GM18867 (cell line): ENCODE results near the gene ADAM11.
"Not testable (repeated sequence)": the region's sequence is repeated elsewhere in the genome, so short reads cannot be mapped to it uniquely, and the experiment has no call there.

ENCODE experiments used
- ATAC-seq: cut with Tn5 transposase; IDR thresholded peaks from one replicate; pipeline ENCODE4 v1.9.1; 2021; ENCODE audit warnings: mild to moderate bottlenecking, moderate library complexity; ENCODE audit not compliant: unreplicated experiment

The ADAM11 gene

GRCh38 chr17:44758414-44759085 is at the start of gene ADAM11:
Gene ADAM11 (plus strand): TSS chr17:44758988. CDS start chr17:44759200, 212 bp downstream.
- ATAC-seq, result no peak

- no peak for ATAC-seq
These were observed 39.3 kb upstream of the ADAM11 start for GRCh38 chr17:44719444-44719843.

GRCh38 chr17:44722254-44722653 is 36.5 kb upstream of the ADAM11 start:
- no peak for ATAC-seq

- ATAC-seq, result not testable (repeated sequence)
These were observed 32.7 kb upstream of the ADAM11 start for GRCh38 chr17:44726121-44726520.

DNA sequence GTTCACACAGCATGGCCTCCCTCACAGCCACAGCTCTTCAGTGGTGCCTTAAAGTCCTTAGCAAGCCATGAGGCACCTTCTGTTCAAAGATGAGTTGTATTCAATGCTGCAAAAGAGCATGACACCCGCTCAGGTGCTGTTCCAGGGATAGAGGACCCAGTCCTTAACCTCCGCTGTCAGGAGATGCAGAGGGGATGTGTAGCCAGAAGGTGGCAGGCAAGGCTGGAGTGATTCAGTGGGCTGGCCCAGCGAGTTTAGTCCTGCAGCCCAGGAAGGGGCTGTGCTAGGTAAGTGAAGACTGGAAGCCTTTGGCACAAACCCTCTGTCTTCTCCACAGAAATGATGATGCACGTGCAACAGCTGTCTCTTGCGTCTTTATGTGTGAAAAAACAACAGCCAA is 25.0 kb upstream of the ADAM11 start:
- no peak for ATAC-seq

DNA sequence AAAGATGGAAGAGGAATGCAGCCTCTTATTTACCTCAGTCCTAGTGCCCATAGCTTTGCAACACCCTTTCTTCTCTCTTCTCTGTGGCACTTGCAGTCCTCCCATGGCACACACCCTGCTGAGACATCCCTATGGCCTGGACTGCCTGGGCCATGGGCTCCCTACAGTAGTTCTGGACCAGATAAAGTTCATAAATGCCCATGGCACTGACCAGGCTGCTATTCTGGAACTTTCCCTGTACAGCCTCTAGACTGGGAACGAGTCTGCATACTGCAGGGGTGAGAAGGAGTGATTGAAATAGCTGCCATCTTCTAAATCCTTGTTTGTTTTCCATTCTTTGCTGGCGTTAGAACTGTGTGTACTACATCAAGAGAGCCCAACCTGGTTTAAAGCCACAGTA is 24.5 kb upstream of the ADAM11 start:
- no peak for ATAC-seq

- no peak for ATAC-seq
These were observed 22.1 kb upstream of the ADAM11 start for GRCh38 chr17:44736551-44737240.

DNA sequence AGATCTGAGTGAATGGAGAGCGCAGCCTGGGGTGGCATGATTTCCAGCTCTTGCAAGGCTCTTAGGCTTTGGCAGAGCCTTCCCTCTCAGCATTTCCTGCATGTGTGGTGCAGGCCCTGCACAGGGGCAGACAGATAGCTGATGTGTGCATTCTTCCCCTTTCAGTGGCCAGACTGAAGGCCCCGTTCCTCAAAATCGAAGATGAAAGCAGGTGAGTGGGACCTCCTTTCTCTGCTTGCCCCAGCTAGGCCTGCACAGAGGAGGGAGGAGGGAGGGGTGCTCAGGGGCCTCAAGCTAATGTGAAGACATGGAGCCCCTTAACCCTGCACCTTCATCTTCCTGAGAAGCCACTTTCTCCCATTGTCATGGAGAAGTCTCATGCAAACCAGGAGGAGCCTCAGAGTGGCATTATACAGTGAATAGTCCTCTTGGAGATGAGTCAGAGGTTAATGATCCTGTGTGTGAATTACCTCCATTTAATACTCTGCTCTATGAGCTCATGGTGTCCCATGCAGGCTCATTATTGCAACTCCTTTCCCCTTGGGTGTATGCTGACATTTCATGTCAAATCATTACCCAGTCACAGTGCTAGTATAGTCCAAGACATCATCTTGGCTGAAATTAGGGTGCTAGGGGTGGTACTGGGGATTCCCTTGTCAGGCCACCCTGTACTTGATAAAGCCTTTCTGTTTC is 20.4 kb upstream of the ADAM11 start:
- no peak for ATAC-seq

GRCh38 chr17:44741316-44741715 is 17.5 kb upstream of the ADAM11 start:
- no peak for ATAC-seq

DNA sequence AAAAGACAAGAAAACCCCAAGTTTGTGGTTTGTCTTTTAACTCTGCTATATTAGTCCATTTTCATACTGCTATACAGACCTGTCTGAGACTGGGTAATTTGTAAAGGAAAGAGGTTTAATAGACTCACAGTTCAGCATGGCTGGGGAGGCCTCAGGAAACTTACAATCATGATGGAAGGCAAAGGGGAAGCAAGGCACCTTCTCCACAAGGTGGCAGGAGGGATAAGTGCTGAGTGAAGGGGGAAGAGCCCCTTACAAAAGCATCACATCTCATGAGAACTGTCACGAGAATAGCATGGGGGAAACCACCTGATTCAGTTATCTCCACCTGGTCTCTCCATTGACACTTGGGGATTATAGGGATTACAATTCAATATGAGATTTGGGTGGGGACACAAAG is 13.5 kb upstream of the ADAM11 start:
- no peak for ATAC-seq

GRCh38 chr17:44745738-44746137 is 13.1 kb upstream of the ADAM11 start:
- ATAC-seq, result not testable (repeated sequence)

- ATAC-seq, result no peak
These were observed 11.2 kb upstream of the ADAM11 start for GRCh38 chr17:44747566-44747965.

DNA sequence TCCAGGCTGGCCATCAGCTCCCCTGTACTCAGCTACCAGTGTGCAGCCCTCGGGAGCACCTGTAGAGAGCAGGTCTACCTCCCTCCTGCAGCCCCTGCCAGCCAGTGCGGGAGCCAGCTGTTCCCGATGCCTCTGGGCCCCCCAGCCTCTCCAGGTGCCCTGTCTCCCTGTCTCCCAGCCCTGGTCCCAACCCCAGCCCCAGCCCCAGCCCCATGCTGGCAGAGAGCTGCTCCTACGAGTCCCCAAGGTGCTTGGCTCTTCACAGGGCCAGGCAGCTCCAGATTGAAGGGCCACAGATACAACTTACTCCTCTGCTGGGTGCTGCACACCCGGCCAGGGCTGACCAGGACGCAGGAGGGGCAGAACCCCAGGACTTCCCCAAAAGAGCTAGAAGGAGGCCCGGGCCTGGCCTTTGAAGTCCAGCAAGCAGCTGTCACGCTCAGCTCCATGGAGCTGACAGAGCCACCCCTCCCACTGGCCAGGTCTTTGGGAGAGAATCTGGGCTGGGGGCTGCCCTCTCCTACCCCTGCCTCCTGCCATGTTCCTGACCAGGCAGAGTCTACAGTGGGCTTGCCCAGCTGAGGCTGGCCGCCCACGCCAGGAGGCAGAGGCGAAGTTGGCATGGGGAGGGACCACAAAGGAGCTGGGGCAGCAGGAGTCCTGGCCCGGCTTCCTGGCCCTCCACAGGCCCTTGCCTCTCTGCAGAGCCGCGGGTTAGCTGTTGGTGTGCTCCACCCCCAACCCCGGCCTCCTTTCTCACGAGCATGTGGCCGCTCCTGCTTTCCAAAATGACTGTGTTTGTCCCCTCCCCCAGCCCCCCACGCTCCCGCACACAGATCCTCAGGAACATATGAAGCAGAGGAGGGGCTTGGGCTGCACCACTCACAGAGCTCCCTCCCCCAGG is 9.5 kb upstream of the ADAM11 start:
- no peak for ATAC-seq

DNA sequence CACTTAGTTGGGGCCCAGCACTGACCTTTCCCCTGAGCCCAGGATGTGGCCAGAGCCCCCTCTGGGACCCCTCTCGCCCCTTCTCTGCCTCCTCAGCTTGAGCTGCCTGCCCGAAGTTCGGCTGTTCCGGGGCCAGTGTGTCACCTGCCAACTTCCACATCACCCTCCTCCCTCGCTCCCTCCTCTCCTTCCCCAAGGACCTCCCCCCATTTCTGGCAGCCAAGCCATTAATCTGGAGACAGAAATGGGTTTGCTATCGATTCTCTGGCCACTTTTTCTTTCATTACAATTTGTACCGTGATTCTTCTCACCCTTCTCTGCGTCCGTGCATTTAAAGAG is 8.8 kb upstream of the ADAM11 start:
- no peak for ATAC-seq

- no peak for ATAC-seq
These were observed 7.5 kb upstream of the ADAM11 start for GRCh38 chr17:44751331-44751730.

GRCh38 chr17:44751806-44752205 is 7.0 kb upstream of the ADAM11 start:
- ATAC-seq, result no peak

DNA sequence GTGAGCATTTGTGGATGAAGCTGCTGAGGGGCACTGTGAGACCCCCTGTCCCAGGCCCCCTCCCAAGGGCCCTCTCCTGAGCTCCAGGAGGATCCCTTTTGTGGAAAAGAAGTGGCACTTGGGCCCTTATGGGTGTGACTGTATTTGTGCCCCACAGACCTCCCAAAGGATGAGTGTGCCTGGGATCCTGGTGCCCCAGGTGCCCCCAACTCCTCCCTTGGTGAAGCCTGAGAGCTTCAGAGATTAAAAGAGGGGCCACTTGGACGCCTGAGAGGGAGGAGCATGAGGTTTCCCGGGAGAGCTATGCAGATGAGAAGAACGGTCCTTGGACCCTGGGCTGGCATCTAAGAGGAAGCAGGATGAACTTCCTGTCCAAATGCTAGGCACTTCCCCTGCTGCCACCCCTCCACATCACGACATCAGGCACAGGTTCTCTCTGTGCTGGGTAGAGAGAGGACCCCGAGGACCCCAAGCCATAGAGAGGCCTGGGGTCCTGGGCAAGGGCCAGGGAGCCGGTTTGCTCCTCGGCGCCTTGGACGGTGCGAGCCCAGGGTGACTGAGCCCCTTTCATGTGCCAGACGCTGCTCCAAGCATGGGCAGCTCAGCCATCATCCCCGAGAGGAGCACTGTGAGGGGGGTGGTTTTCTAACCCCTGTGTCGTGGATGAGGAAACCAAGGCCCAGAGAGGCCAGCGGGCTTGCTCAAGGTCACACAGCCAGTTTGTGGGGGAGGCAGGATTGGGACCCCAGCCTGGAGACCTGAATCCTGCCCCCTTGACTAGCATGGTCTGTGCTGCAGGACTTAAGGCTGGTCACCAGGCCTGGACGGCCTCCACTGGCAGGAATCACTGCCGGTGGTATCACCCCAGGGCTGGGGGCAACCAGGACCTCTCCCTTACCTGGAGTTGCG is 5.6 kb upstream of the ADAM11 start:
- ATAC-seq, result no peak

DNA sequence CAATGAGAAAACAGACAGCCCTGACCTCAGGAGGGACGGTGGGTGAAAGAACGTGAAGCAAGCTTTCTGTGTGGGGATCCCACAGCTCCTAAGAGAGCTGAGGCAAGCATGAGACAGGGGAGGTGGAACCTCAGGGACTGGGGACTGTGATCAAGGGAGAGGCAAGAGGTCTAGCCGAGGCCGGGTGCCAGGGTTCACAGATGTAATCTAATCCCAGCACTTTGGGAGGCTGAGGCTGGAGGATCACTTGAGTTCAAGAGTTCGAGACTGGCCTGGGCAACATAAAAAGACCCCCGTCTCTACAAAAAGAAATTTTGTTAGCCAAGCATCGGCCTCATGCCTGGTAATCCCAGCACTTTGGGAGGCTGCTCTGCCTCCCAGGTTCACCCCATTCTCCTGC is 4.5 kb upstream of the ADAM11 start:
- ATAC-seq, result no peak

GRCh38 chr17:44755180-44755579 is 3.6 kb upstream of the ADAM11 start:
- ATAC-seq, result not testable (repeated sequence)
